Diencephalon (tissue), 1 donor: ENCODE measurements around the gene SH3BGRL3. TPM values are rescaled to one million over a fixed set of nuclear protein-coding genes. Genes with fewer than 3 reads are reported as not detected.

Source experiments
- total RNA-seq: library from RNA; depleted of rRNA; stranded (reverse); fragments of >200 nt; gene quantifications from one replicate; pipeline ENCODE4 v1.2.3, GENCODE V29; 2014

Gene SH3BGRL3
- total RNA-seq = 19.8 TPM

DNA sequence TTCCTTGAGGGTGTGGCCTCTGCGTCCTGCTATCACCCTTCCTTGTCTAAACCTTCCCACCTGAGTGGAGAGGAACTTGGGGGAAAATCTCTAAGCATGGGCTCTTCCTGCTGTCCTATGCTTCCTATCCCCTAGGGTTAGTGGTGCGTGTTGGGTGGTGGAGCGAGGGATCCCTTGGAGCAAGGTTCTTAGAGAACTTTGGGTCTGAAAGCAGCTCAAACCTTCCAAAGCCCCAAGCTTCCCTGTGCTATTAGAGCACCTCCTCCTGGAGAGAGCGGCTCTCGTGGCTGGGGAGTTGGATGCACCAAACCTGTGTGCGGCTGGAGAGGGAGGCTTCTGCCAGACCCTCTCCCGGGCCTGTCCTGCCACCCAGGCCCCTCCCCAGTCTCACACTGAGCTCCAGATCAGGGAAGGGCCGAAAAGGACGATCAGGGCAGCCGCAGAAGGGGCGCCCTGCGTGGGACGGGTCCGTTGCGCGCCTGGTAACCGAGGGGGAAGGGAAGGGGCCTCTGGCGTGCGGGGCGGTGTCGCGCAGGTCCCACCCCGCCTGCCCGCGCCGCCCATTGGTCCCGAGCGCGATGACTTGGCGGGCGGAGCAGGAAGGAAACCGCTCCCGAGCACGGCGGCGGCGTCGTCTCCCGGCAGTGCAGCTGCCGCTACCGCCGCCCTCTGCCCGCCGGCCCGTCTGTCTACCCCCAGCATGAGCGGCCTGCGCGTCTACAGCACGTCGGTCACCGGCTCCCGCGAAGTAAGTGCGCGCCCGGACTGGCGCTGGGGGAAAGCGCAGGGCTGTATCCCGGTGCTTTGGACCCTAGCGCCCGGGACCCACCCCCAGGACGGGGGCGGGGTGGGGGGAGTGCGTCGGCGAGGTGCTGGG is at the start of gene SH3BGRL3:
Gene SH3BGRL3, plus strand, starts transcription at position 631 of the 877 bp plus-strand sequence. Its CDS starts 70 bp downstream, at position 701.

DNA sequence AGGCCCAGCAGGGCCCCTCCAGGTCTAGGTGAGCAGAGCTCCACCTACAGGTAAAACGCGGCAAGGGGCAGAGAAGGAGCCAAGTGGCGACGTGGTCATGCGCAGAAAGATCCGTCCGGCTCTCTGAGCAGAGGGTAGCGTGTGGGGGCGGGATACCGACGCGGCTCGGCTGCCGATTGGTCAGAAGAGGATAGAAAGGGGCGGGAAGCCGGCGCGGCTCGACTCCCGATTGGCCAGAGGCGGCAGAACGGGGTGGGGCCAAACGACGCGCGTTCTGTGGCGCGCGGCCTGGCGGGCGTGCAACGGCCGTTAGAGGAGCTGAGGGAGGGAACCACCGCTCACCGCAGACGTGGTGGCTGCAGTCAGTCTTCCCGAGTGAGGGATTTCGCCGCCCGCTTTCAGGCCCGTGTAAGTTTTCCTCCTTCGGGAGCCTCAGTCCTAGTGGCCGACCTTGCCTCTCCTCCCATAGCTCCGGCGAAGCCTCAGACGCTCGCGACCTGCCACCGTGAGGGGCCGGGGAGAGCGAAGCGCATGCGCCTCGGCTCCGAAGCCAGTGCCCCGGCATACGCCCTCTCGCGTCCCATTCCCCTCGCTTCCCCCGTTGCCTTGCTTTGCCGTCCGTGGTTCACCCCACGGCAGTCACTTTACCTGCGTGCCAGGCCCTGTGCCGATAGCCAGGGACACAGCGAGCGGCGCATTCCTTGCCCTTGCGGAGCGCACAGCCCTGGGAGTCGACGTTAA is 45.8 kb upstream of the SH3BGRL3 start, which contains the start of gene CEP85:
Gene CEP85, plus strand, starts transcription at position 298 of the 741 bp plus-strand sequence. CDS start 5,584 bp downstream, outside the sequence.

DNA sequence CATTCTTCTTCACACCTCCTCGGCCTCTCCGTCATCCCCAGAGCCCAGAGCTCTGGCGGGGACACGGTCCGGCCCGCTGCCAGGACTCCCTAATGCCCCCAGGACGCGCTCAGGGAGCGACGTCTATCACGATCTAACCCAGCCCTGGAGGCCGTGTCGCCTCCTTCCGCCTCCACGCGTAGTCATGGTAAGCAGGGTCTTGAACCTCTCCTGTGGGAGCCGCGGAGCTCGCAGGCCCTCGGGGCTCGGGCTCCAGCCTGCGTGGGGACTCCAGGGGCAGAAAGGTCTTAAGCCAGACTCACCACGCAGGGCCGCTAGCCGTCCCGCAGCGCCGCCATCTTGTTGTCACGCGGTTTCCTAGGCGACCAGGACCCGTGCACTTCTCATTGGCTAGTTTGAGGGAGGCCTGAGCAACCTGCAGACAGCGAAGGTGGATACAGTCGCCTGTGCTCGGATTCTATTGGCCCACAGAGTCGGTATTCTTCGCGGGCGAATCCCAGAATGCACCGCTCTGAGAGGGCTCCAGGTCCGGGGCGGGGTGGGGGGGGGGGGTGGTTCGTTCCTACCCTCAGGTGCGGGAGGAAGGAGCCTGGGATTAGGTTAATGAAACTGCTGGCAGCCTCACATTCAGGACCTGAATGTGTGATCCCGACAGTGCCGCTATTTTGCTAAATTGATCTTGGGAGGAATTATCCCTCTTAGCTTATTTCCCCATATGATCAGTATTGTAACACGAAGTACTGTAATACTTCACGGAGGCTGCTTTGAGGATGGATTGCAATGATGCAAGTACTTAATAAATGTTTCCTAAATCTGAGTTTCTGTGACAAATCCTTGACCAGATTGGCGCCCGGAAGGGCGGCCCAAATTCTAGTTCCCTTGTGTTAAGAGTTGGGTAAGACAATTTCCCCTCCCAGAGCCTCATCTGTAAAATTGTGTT is 26.7 kb downstream of the SH3BGRL3 start, which contains the start of gene UBXN11:
Gene UBXN11, minus strand, starts transcription at position 347 of the 940 bp plus-strand sequence. CDS start 3,753 bp downstream, outside the sequence.

DNA sequence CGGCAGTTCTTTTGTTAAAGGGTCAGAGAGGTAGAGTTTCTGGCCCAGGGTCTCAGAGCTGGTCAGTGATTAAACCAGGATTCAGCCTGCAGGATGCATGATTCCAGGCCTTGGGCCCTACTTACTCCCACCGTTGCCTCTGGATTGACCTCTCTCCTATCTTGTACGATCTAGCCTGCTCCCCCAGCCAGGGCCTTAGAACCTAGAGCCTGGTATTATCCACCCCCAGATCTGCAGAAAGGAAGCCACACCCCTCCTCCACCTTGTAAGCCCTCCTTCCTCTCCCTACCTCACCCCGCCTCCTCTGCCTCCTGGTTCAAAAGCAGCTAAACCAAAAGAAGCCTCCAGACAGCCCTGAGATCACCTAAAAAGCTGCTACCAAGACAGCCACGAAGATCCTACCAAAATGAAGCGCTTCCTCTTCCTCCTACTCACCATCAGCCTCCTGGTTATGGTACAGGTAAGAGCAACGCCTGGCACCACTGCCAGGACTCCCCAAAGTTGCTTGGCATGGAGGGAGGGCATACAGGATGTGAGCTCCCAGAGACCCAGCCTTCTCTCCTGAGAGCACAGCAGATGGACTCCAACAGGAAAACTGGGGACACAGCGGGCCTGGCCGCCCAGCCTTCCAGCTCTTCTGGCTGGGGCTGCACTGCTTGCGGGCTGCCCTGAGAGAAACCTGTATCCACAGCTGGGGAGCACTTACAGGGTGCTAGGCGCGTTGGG is 37.9 kb downstream of the SH3BGRL3 start, which contains the start of gene CD52:
Gene CD52, plus strand, starts transcription at position 347 of the 726 bp plus-strand sequence. Its CDS starts 60 bp downstream, at position 407.

Other genes with a start within 250 kb of the SH3BGRL3 start
- gene SLC30A2, start 234.0 kb upstream of the SH3BGRL3 start, total RNA-seq = not detected
- gene TRIM63, start 212.5 kb upstream of the SH3BGRL3 start, total RNA-seq = not detected
- gene PDIK1L, start 168.3 kb upstream of the SH3BGRL3 start, total RNA-seq = 59.1 TPM
- gene FAM110D, start 121.0 kb upstream of the SH3BGRL3 start, total RNA-seq = 0.92 TPM
- gene C1orf232, start 111.1 kb upstream of the SH3BGRL3 start, total RNA-seq = not detected
- gene ZNF593, start 110.2 kb upstream of the SH3BGRL3 start, total RNA-seq = 10.8 TPM
- gene ZNF593OS, start 108.3 kb upstream of the SH3BGRL3 start, total RNA-seq = not detected
- 1.4 TPM for gene CNKSR1, start 102.6 kb upstream of the SH3BGRL3 start, total RNA-seq
- gene CATSPER4, start 89.5 kb upstream of the SH3BGRL3 start, total RNA-seq = not detected
- gene CEP85, start 45.9 kb upstream of the SH3BGRL3 start, total RNA-seq = 16.1 TPM
- gene UBXN11, start 26.6 kb downstream of the SH3BGRL3 start, total RNA-seq = 9.9 TPM
- not detected for gene CD52, start 37.9 kb downstream of the SH3BGRL3 start, total RNA-seq
- gene CRYBG2, start 74.0 kb downstream of the SH3BGRL3 start, total RNA-seq = 1.4 TPM
- gene ZNF683, start 92.7 kb downstream of the SH3BGRL3 start, total RNA-seq = not detected
- not detected for gene LIN28A, start 130.7 kb downstream of the SH3BGRL3 start, total RNA-seq
- gene DHDDS, start 152.2 kb downstream of the SH3BGRL3 start, total RNA-seq = 31.6 TPM
- 309 TPM for gene HMGN2, start 192.4 kb downstream of the SH3BGRL3 start, total RNA-seq
- gene RPS6KA1, start 249.7 kb downstream of the SH3BGRL3 start, total RNA-seq = 11.3 TPM